Measurements from ENCODE around the gene GAS7. TPM values are rescaled to one million over a fixed set of nuclear protein-coding genes. Genes with fewer than 3 reads are reported as not detected.
"Not testable (repeated sequence)": the region's sequence is repeated elsewhere in the genome, so short reads cannot be mapped to it uniquely, and the experiment has no call there.

GAS7 gene
- total and polyA plus RNA-seq, 2 of the 13 experiments (the other 11 are each of a cell fraction or from before 2014, with no cell fraction given): 1.0 to 5.2 TPM

- CTCF ChIA-PET (ENCODE audit: low intra/inter-chr PET ratio, low total read pairs): no interaction called here
- H3K4me1 ChIP-seq (ENCODE audit: insufficient read depth, low read length): no peaks in the 10 kb centered on the region
- POLR2A ChIA-PET: no interaction called here
- H3K27ac ChIP-seq (ENCODE audit: extremely low read length, insufficient read depth, low read length): no peak overlapping the region
- no peaks in the 10 kb centered on the region for H4K20me1 ChIP-seq (ENCODE audit: insufficient read depth, low read length)
- no TSS peak for BruUV-seq (replicated peaks)
- H3K36me3 ChIP-seq (replicated peaks in 1 of 2; ENCODE audit: control insufficient read depth in 1 of 2, insufficient read depth in 2 of 2, low read length in 2 of 2): no peaks in the 10 kb centered on the region
- H3K9ac ChIP-seq (ENCODE audit: insufficient read depth, low read depth, low read length): no peak overlapping the region
- in situ Hi-C loops (cut with HindIII; ENCODE audit: extremely low pct_ligation_motif_present, low pct_unique_long_range_greater_than_20kb) (no loop called here), intact Hi-C loops (cut with micrococcal nuclease; ENCODE audit: unreplicated experiment) (no loop called here)
- peaks cover 3 to 16% of the 10 kb centered on the region in 2 experiments; a peak in 4 of 5 replicates for H3K27me3 ChIP-seq (ENCODE audit: control insufficient read depth in 1 of 2, insufficient read depth in 2 of 2, low read length in 2 of 2)
- H3K4me2 ChIP-seq (ENCODE audit: low read depth, low read length): no peak overlapping the region
- no peak overlapping the region for H2AFZ ChIP-seq (ENCODE audit: low read length)
- FAIRE-seq (no peak), ATAC-seq (no peak), DNase-seq (ENCODE audit: low spot score) (no peak)
- 55% methylated on average over 14 of the region's 14 CpGs for WGBS (ENCODE audit: low lambda C conversion rate)
- no peaks in the 10 kb centered on the region for H3K9me3 ChIP-seq (ENCODE audit: low read length)
- peak; percentile 51; the same call in 1 of the 2 replicates for TF ChIP-seq CREB1 (IDR thresholded peaks at IDR 0.05)
- TF ChIP-seq CREB1 (CRISPR knock-in tag; IDR thresholded peaks at IDR 0.05): no peak
- peak; percentile 56 to 75; a peak in 3 of 4 replicates for TF ChIP-seq MAFK (conservative IDR thresholded peaks at IDR 0.05 in 1 of 2, IDR thresholded peaks at IDR 0.05 in 1 of 2; ENCODE audit: low read length in 2 of 2)
- peak; percentile 55 for TF ChIP-seq MAFF (IDR thresholded peaks at IDR 0.05; ENCODE audit: low read depth, low read length)
- no peak for TF ChIP-seq NFE2 (CRISPR knock-in tag; IDR thresholded peaks at IDR 0.05)
- no peak for TF ChIP-seq ZNF841 (CRISPR knock-in tag; IDR thresholded peaks at IDR 0.05; ENCODE audit: borderline replicate concordance)
- no peak overlapping the region for H3K4me3 ChIP-seq (replicated peaks in 1 of 3; ENCODE audit: insufficient read depth in 1 of 3, low read depth in 2 of 3, low read length in 3 of 3)
- H3K79me2 ChIP-seq (ENCODE audit: insufficient read depth, low read length): no peaks in the 10 kb centered on the region
Measured at GRCh38 chr17:9922012-9922848, 276.2 kb downstream of the GAS7 start.

DNA sequence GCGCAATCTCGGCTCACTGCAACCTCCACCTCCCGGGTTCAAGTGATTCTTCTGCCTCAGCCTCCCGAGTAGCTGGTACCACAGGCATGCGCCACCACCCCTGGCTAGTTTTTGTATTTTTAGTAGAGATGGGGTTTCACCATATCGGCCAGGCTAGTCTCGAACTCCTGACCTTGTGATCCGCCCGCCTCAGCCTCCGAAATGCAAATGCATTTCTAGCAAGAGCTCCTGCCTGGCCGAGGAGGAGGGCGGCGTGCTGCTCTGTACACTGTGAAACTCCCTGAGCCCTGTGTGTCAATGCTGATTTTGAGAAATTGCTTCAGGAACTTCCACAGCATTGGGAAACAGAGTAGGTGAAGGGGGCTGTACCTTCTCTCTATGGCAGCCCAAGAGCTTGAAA lies 277.2 kb downstream of the GAS7 start:
- DNase-seq (ENCODE audit: low spot score): not testable (repeated sequence)

More for the DNA sequence above, 277.2 kb downstream of the GAS7 start:
- intact Hi-C loops (cut with micrococcal nuclease; ENCODE audit: unreplicated experiment); in situ Hi-C loops (cut with HindIII; ENCODE audit: extremely low pct_ligation_motif_present, low pct_unique_long_range_greater_than_20kb); CTCF ChIA-PET (ENCODE audit: low intra/inter-chr PET ratio, low total read pairs); H4K20me1 ChIP-seq (ENCODE audit: insufficient read depth, low read length); H3K36me3 ChIP-seq (replicated peaks in 1 of 2; ENCODE audit: control insufficient read depth in 1 of 2, insufficient read depth in 2 of 2, low read length in 2 of 2); H3K79me2 ChIP-seq (ENCODE audit: insufficient read depth, low read length); H3K9me3 ChIP-seq (ENCODE audit: low read length); BruUV-seq (replicated peaks); H3K4me1 ChIP-seq (ENCODE audit: insufficient read depth, low read length); POLR2A ChIA-PET; H3K4me2 ChIP-seq (ENCODE audit: low read depth, low read length); H3K4me3 ChIP-seq (replicated peaks in 1 of 3; ENCODE audit: insufficient read depth in 1 of 3, low read depth in 2 of 3, low read length in 3 of 3); H3K9ac ChIP-seq (ENCODE audit: insufficient read depth, low read depth, low read length); ATAC-seq; FAIRE-seq; H3K27ac ChIP-seq (ENCODE audit: extremely low read length, insufficient read depth, low read length); H2AFZ ChIP-seq (ENCODE audit: low read length): not testable (repeated sequence)
- peaks cover 3 to 26% of the 10 kb centered on the region in 2 experiments; a peak in 3 of 5 replicates for H3K27me3 ChIP-seq (ENCODE audit: control insufficient read depth in 1 of 2, insufficient read depth in 2 of 2, low read length in 2 of 2)
- 43% methylated on average over 13 of the region's 13 CpGs for WGBS (ENCODE audit: low lambda C conversion rate)
